Activated CD4-positive, alpha-beta memory T cell treated with anti-CD3 and anti-CD28 coated beads, Interleukin-2, amount 10 ng/mL, durations not matched to agents 7 days and 5 days (primary cell): ENCODE data around the gene ATRNL1. TPM values are rescaled to one million over a fixed set of nuclear protein-coding genes. Genes with fewer than 3 reads are reported as not detected.

Experiments used
- CTCF ChIA-PET: fragments of 350-600 bp; sonication (Branson Sonifier 250); formaldehyde crosslinking; loops from one replicate; lab custom pipeline; 2021; ENCODE audit warnings: antibody characterized with exemption, inconsistent platforms; lab: Charles Lee
- POLR2A ChIA-PET: fragments of 350-600 bp; sonication (Branson Sonifier 250); formaldehyde crosslinking; loops from one replicate; lab custom pipeline; 2021; ENCODE audit warnings: antibody characterized with exemption; lab: Charles Lee
- DNase-seq: peaks from one replicate; pipeline ENCODE4 v3.0.0-alpha.2; 2020
- H3K27ac Mint-ChIP-seq: one replicate; pipeline ENCODE4 v1.8.0; 2021; ENCODE audit warnings: mild to moderate bottlenecking, mixed read lengths
- H3K27me3 Mint-ChIP-seq: one replicate; pipeline ENCODE4 v1.8.0; 2021; ENCODE audit warnings: mixed read lengths
- H3K36me3 Mint-ChIP-seq: one replicate; pipeline ENCODE4 v1.8.0; 2021; ENCODE audit warnings: low read depth, mixed read lengths
- H3K4me1 Mint-ChIP-seq: one replicate; pipeline ENCODE4 v1.8.0; 2021; ENCODE audit warnings: mixed read lengths
- H3K4me3 Mint-ChIP-seq: one replicate; pipeline ENCODE4 v1.8.0; 2021; ENCODE audit warnings: mild to moderate bottlenecking, mixed read lengths
- H3K9me3 Mint-ChIP-seq: one replicate; pipeline ENCODE4 v1.8.0; 2021; ENCODE audit warnings: mixed read lengths
- total RNA-seq, 2 experiments: library from RNA; stranded (reverse); gene quantifications; one replicate each; pipeline ENCODE4 v1.2.3, GENCODE V29; 2021

Gene ATRNL1
- total RNA-seq, 2 experiments from 2014 or later: 0.28 to 0.55 TPM

GRCh38 chr10:115942101-115942500 lies 848.9 kb downstream of the ATRNL1 start:
- no peaks in the 10 kb centered on the region for H3K9me3 Mint-ChIP-seq
- H3K27me3 Mint-ChIP-seq: no peaks in the 10 kb centered on the region
- ChIA-PET CTCF (no interaction called here), POLR2A (no interaction called here)
- no peaks in the 10 kb centered on the region for H3K4me1 Mint-ChIP-seq
- no peak for DNase-seq
- H3K27ac Mint-ChIP-seq: no peak overlapping the region
- H3K4me3 Mint-ChIP-seq: no peak overlapping the region
- no peaks in the 10 kb centered on the region for H3K36me3 Mint-ChIP-seq

- Mint-ChIP-seq H3K4me1 (no peaks in the 10 kb centered on the region), H3K27me3 (no peaks in the 10 kb centered on the region), H3K27ac (no peak overlapping the region), H3K4me3 (no peak overlapping the region), H3K9me3 (no peaks in the 10 kb centered on the region), H3K36me3 (no peaks in the 10 kb centered on the region)
- no peak for DNase-seq
- ChIA-PET POLR2A (no interaction called here), CTCF (no interaction called here)
Measured at GRCh38 chr10:115944538-115944937, 851.4 kb downstream of the ATRNL1 start.

GRCh38 chr10:115945701-115946445 lies 852.7 kb downstream of the ATRNL1 start:
- CTCF ChIA-PET: no interaction called here

GRCh38 chr10:115947104-115947503 lies 853.9 kb downstream of the ATRNL1 start:
- Mint-ChIP-seq H3K27me3 (no peaks in the 10 kb centered on the region), H3K4me1 (no peaks in the 10 kb centered on the region), H3K4me3 (no peak overlapping the region), H3K36me3 (no peaks in the 10 kb centered on the region), H3K9me3 (no peaks in the 10 kb centered on the region), H3K27ac (no peak overlapping the region)
- ChIA-PET POLR2A (no interaction called here), CTCF (no interaction called here)
- no peak for DNase-seq

More at GRCh38 chr10:115945701-115946445, 852.7 kb downstream of the ATRNL1 start:
- no peak for DNase-seq
- H3K4me1 Mint-ChIP-seq: no peaks in the 10 kb centered on the region
- POLR2A ChIA-PET: no interaction called here
- H3K36me3 Mint-ChIP-seq: no peaks in the 10 kb centered on the region
- no peak overlapping the region for H3K4me3 Mint-ChIP-seq
- no peaks in the 10 kb centered on the region for H3K9me3 Mint-ChIP-seq
- H3K27ac Mint-ChIP-seq: no peak overlapping the region
- no peaks in the 10 kb centered on the region for H3K27me3 Mint-ChIP-seq

GRCh38 chr10:115948465-115948864 lies 855.3 kb downstream of the ATRNL1 start:
- Mint-ChIP-seq H3K9me3 (no peaks in the 10 kb centered on the region), H3K4me3 (no peak overlapping the region), H3K27ac (no peak overlapping the region), H3K27me3 (no peaks in the 10 kb centered on the region), H3K4me1 (no peaks in the 10 kb centered on the region), H3K36me3 (no peaks in the 10 kb centered on the region)
- POLR2A ChIA-PET: no interaction called here
- DNase-seq: no peak
- CTCF ChIA-PET: no interaction called here

GRCh38 chr10:115949282-115949844 lies 856.2 kb downstream of the ATRNL1 start:
- Mint-ChIP-seq H3K4me3 (no peak overlapping the region), H3K4me1 (no peaks in the 10 kb centered on the region), H3K9me3 (no peaks in the 10 kb centered on the region), H3K27me3 (no peaks in the 10 kb centered on the region), H3K36me3 (no peaks in the 10 kb centered on the region), H3K27ac (no peak overlapping the region)
- DNase-seq: no peak
- CTCF ChIA-PET: no interaction called here
- POLR2A ChIA-PET: no interaction called here

GRCh38 chr10:115950320-115950719 lies 857.2 kb downstream of the ATRNL1 start:
- Mint-ChIP-seq H3K9me3 (no peaks in the 10 kb centered on the region), H3K36me3 (no peaks in the 10 kb centered on the region), H3K27me3 (no peaks in the 10 kb centered on the region), H3K27ac (no peak overlapping the region), H3K4me3 (no peak overlapping the region), H3K4me1 (no peaks in the 10 kb centered on the region)
- ChIA-PET POLR2A (no interaction called here), CTCF (no interaction called here)
- no peak for DNase-seq

- no peaks in the 10 kb centered on the region for H3K36me3 Mint-ChIP-seq
Measured at GRCh38 chr10:115951242-115951641, 858.1 kb downstream of the ATRNL1 start.

GRCh38 chr10:115953281-115953680 lies 860.1 kb downstream of the ATRNL1 start:
- H3K4me1 Mint-ChIP-seq: no peaks in the 10 kb centered on the region
- no peaks in the 10 kb centered on the region for H3K36me3 Mint-ChIP-seq
- H3K27ac Mint-ChIP-seq: no peak overlapping the region
- CTCF ChIA-PET: no interaction called here
- H3K4me3 Mint-ChIP-seq: no peak overlapping the region
- no peaks in the 10 kb centered on the region for H3K27me3 Mint-ChIP-seq
- H3K9me3 Mint-ChIP-seq: no peaks in the 10 kb centered on the region
- POLR2A ChIA-PET: no interaction called here
- no peak for DNase-seq

More at GRCh38 chr10:115951242-115951641, 858.1 kb downstream of the ATRNL1 start:
- POLR2A ChIA-PET: no interaction called here
- CTCF ChIA-PET: no interaction called here
- DNase-seq: no peak
- H3K27ac Mint-ChIP-seq: no peak overlapping the region
- no peaks in the 10 kb centered on the region for H3K27me3 Mint-ChIP-seq
- H3K4me1 Mint-ChIP-seq: no peaks in the 10 kb centered on the region
- no peak overlapping the region for H3K4me3 Mint-ChIP-seq
- no peaks in the 10 kb centered on the region for H3K9me3 Mint-ChIP-seq

GRCh38 chr10:115953968-115954367 lies 860.8 kb downstream of the ATRNL1 start:
- H3K4me1 Mint-ChIP-seq: no peaks in the 10 kb centered on the region
- no peaks in the 10 kb centered on the region for H3K36me3 Mint-ChIP-seq
- H3K27ac Mint-ChIP-seq: no peak overlapping the region
- H3K4me3 Mint-ChIP-seq: no peak overlapping the region
- no peaks in the 10 kb centered on the region for H3K9me3 Mint-ChIP-seq
- no peaks in the 10 kb centered on the region for H3K27me3 Mint-ChIP-seq
- ChIA-PET CTCF (no interaction called here), POLR2A (no interaction called here)
- no peak for DNase-seq

GRCh38 chr10:115956225-115957011 lies 863.3 kb downstream of the ATRNL1 start:
- ChIA-PET CTCF (no interaction called here), POLR2A (no interaction called here)
- Mint-ChIP-seq H3K4me3 (no peak overlapping the region), H3K27me3 (no peaks in the 10 kb centered on the region), H3K4me1 (no peaks in the 10 kb centered on the region), H3K9me3 (peaks cover 7% of the 10 kb centered on the region), H3K36me3 (no peaks in the 10 kb centered on the region), H3K27ac (no peak overlapping the region)
- DNase-seq: no peak

- Mint-ChIP-seq H3K4me1 (no peaks in the 10 kb centered on the region), H3K36me3 (no peaks in the 10 kb centered on the region), H3K27ac (no peak overlapping the region), H3K4me3 (no peak overlapping the region), H3K9me3 (peaks cover 7% of the 10 kb centered on the region), H3K27me3 (no peaks in the 10 kb centered on the region)
- no peak for DNase-seq
- ChIA-PET CTCF (no interaction called here), POLR2A (no interaction called here)
Measured at GRCh38 chr10:115957012-115957399, 863.8 kb downstream of the ATRNL1 start.

- H3K4me1 Mint-ChIP-seq: no peaks in the 10 kb centered on the region
- no peak overlapping the region for H3K27ac Mint-ChIP-seq
- no peak overlapping the region for H3K4me3 Mint-ChIP-seq
- no peaks in the 10 kb centered on the region for H3K36me3 Mint-ChIP-seq
- POLR2A ChIA-PET: no interaction called here
- CTCF ChIA-PET: no interaction called here
- H3K27me3 Mint-ChIP-seq: no peaks in the 10 kb centered on the region
- no peak for DNase-seq
- H3K9me3 Mint-ChIP-seq: peaks cover 7% of the 10 kb centered on the region
Measured at GRCh38 chr10:115957786-115958442, 864.7 kb downstream of the ATRNL1 start.
